ENCODE data around the gene KCTD15. TPM values are rescaled to one million over a fixed set of nuclear protein-coding genes. Genes with fewer than 3 reads are reported as not detected.

Gene KCTD15
- total and polyA plus RNA-seq, 2 donors (not counting 1 experiment from before 2014, with no cell fraction given) = 0.54 to 0.81 TPM

DNA sequence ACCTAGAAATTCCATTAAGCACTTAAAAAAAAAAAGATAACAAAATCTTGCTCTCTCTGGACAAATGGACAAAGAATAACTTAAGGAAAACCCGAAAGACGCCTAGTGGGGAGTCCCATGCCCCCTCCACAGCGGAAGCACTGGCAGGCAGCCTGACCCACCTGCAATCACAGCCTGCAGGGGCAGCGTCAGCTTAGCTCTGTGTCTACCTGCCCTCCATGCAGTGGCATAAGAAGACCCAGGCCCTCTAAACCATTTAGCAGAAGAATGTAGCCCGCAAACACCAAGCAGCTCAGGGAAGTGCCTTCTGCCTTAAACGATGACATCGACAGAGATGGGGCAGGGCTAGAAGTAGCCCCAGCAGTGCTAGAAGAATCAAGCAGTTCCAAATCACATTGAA is 36.0 kb downstream of the KCTD15 start:
- H3K27me3 Mint-ChIP-seq = peaks cover 27% of the 10 kb centered on the region
- H2AFZ ChIP-seq (ENCODE audit: insufficient read depth, low read depth, low read length, poor library complexity, severe bottlenecking) = no peak overlapping the region
- no peak overlapping the region for H3K27ac Mint-ChIP-seq
- H3K27ac ChIP-seq (ENCODE audit: low read length in 2 of 2) = no peak overlapping the region
- no peaks in the 10 kb centered on the region for H3K9me3 Mint-ChIP-seq (ENCODE audit: insufficient read depth)
- H3K36me3 ChIP-seq (replicated peaks in 1 of 2; ENCODE audit: control extremely low read depth in 1 of 2, control insufficient read depth in 1 of 2, extremely low read depth in 1 of 2, insufficient read depth in 2 of 2, low read length in 1 of 2) = no peaks in the 10 kb centered on the region
- H3K4me3 ChIP-seq (ENCODE audit: control extremely low read depth in 1 of 5, extremely low read depth in 1 of 5, insufficient read depth in 1 of 5, low read depth in 2 of 5, low read length in 4 of 5) = no peak overlapping the region
- no peaks in the 10 kb centered on the region for H3K4me1 Mint-ChIP-seq
- H3K9ac ChIP-seq (ENCODE audit: low read length) = no peak overlapping the region
- TF ChIP-seq CTCF (IDR thresholded peaks at IDR 0.05) = no peak
- TF ChIP-seq EZH2 (IDR thresholded peaks at IDR 0.05; ENCODE audit: borderline replicate concordance, insufficient read depth, low read depth, low read length, poor library complexity, severe bottlenecking) = no peak
- H3K4me3 Mint-ChIP-seq = no peak overlapping the region
- ChIA-PET POLR2A (no interaction called here), CTCF (no interaction called here)
- H3K9me3 ChIP-seq (ENCODE audit: control extremely low read depth in 1 of 3, control insufficient read depth in 2 of 3, insufficient read depth in 1 of 3, low read length in 2 of 3) = no peaks in the 10 kb centered on the region
- intact Hi-C loops (cut with micrococcal nuclease) = no loop called here
- DNase-seq = no peak
- H3K79me2 ChIP-seq (ENCODE audit: control insufficient read depth, insufficient read depth, low read length) = no peaks in the 10 kb centered on the region
- H3K4me2 ChIP-seq (replicated peaks; ENCODE audit: low read depth, low read length, poor library complexity, severe bottlenecking) = no peak overlapping the region
- peaks cover 0 to 2% (median 0%) of the 10 kb centered on the region in 4 experiments for H3K27me3 ChIP-seq (replicated peaks in 1 of 4; ENCODE audit: control extremely low read depth in 1 of 4, control insufficient read depth in 3 of 4, insufficient read depth in 4 of 4, low read length in 3 of 4)
- H4K20me1 ChIP-seq (ENCODE audit: control insufficient read depth, insufficient read depth, low read length, poor library complexity, severe bottlenecking) = no peaks in the 10 kb centered on the region
- WGBS (ENCODE audit: insufficient coverage) = 79% methylated on average over 7 of the region's 7 CpGs
- no peak for ATAC-seq (ENCODE audit: low read depth)
- H3K4me1 ChIP-seq (ENCODE audit: control insufficient read depth in 2 of 2, insufficient read depth in 2 of 2, low read length in 2 of 2) = no peaks in the 10 kb centered on the region

- ATAC-seq (ENCODE audit: low read depth) (no peak), DNase-seq (no peak)
- WGBS (ENCODE audit: insufficient coverage) = 90% methylated on average over 3 of the region's 4 CpGs
- H3K36me3 ChIP-seq (replicated peaks in 1 of 2; ENCODE audit: control extremely low read depth in 1 of 2, control insufficient read depth in 1 of 2, extremely low read depth in 1 of 2, insufficient read depth in 2 of 2, low read length in 1 of 2) = no peaks in the 10 kb centered on the region
- ChIA-PET CTCF (no interaction called here), POLR2A (no interaction called here)
- Mint-ChIP-seq H3K27me3 (peaks cover 43% of the 10 kb centered on the region), H3K4me1 (no peaks in the 10 kb centered on the region), H3K4me3 (no peak overlapping the region), H3K9me3 (ENCODE audit: insufficient read depth) (peaks cover 1% of the 10 kb centered on the region), H3K27ac (no peak overlapping the region)
- H3K4me3 ChIP-seq (ENCODE audit: control extremely low read depth in 1 of 5, extremely low read depth in 1 of 5, insufficient read depth in 1 of 5, low read depth in 2 of 5, low read length in 4 of 5) = no peak overlapping the region
- intact Hi-C loops (cut with micrococcal nuclease) = no loop called here
- H4K20me1 ChIP-seq (ENCODE audit: control insufficient read depth, insufficient read depth, low read length, poor library complexity, severe bottlenecking) = no peaks in the 10 kb centered on the region
- no peak overlapping the region for H3K27ac ChIP-seq (ENCODE audit: low read length in 2 of 2)
- no peak overlapping the region for H3K4me2 ChIP-seq (replicated peaks; ENCODE audit: low read depth, low read length, poor library complexity, severe bottlenecking)
- no peaks in the 10 kb centered on the region for H3K79me2 ChIP-seq (ENCODE audit: control insufficient read depth, insufficient read depth, low read length)
- no peak for TF ChIP-seq CTCF (IDR thresholded peaks at IDR 0.05)
- TF ChIP-seq EZH2 (IDR thresholded peaks at IDR 0.05; ENCODE audit: borderline replicate concordance, insufficient read depth, low read depth, low read length, poor library complexity, severe bottlenecking) = no peak
- peaks cover 0 to 16% (median 0%) of the 10 kb centered on the region in 4 experiments for H3K27me3 ChIP-seq (replicated peaks in 1 of 4; ENCODE audit: control extremely low read depth in 1 of 4, control insufficient read depth in 3 of 4, insufficient read depth in 4 of 4, low read length in 3 of 4)
- H2AFZ ChIP-seq (ENCODE audit: insufficient read depth, low read depth, low read length, poor library complexity, severe bottlenecking) = no peak overlapping the region
- no peaks in the 10 kb centered on the region for H3K4me1 ChIP-seq (ENCODE audit: control insufficient read depth in 2 of 2, insufficient read depth in 2 of 2, low read length in 2 of 2)
- peaks cover 0 to 3% (median 0%) of the 10 kb centered on the region in 3 donors for H3K9me3 ChIP-seq (ENCODE audit: control extremely low read depth in 1 of 3, control insufficient read depth in 2 of 3, insufficient read depth in 1 of 3, low read length in 2 of 3)
- H3K9ac ChIP-seq (ENCODE audit: low read length) = no peak overlapping the region
Measured at GRCh38 chr19:33840382-33840781, 43.7 kb downstream of the KCTD15 start.
